HG02642 (cell line): ENCODE data around the gene SLC41A3.
"Not testable (repeated sequence)": the region's sequence is repeated elsewhere in the genome, so short reads cannot be mapped to it uniquely, and the experiment has no call there.

Experiments used
- ATAC-seq: cut with Tn5 transposase; IDR thresholded peaks from one replicate; pipeline ENCODE4 v1.9.1; 2021; ENCODE audit warnings: mild to moderate bottlenecking; ENCODE audit not compliant: unreplicated experiment, poor library complexity

Gene SLC41A3

GRCh38 chr3:126056681-126057500, 27.0 kb downstream of the SLC41A3 start:
- no peak for ATAC-seq

DNA sequence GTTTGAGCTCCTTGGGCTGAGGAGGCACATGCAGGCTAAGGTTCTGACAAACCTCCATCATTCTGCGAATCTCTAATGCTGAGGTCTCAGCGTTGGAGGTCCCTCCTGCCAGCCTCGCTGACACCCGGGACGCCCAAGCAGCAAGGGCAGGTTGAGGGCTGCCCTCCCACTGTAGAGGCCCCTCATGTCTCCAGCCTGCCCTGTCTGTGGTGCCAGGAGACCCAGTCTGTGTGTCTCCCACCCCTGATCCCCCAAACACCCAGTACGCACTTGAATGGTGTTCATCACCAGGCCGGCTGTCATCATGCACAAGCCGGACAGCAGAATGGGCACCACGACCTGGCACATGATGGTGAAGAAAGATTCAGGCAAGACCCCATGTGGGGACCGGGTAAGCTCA, 27.8 kb downstream of the SLC41A3 start:
- no peak for ATAC-seq

- no peak for ATAC-seq
Observed at GRCh38 chr3:126054870-126055269, 29.1 kb downstream of the SLC41A3 start.

- no peak for ATAC-seq
Observed at GRCh38 chr3:126053949-126054569, 29.9 kb downstream of the SLC41A3 start.

GRCh38 chr3:126053513-126053912, 30.4 kb downstream of the SLC41A3 start:
- no peak for ATAC-seq

DNA sequence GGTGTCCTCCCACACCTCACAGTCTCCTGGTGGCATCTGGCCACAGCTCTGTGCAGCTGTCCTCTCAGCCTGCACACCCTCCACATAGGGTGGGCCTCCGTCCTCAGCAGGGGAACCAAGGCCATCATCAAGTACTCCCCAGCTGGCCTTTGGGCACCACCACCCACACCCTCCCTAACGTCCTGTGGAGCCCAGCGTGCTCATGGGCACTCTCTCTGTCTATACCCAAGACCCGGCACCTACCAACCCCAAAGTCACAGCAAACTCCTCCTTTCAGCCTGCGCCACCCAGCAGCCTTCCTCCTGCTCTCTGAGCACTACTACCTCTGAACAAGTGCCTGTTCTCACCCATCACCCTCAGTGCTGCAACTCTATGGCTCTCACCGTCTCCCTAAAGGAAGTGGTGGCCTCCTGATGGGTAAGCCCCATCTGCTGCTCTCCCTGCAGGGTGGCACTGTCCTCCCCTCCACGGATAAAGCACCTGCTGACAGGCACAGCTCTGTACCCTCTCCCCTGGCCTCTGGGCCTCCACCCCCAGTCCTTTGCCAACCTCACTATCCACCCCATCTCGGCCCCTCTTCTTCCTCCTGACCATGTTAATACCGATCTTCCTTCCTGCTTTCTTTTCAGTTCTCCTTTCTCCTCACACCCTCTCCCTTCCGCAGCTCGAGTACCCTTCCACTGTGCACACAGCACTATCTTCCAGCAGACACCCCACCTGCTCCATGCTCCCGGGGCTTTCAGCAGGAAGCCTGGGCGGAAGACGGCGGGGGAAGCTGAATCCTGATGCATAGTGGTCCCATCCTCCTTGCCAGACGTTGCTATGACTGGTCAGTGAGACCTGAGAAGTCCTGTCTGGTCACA, 31.5 kb downstream of the SLC41A3 start:
- ATAC-seq: peak; percentile 69

GRCh38 chr3:126051741-126052140, 32.2 kb downstream of the SLC41A3 start:
- ATAC-seq: no peak

- ATAC-seq: no peak
Observed at GRCh38 chr3:126051234-126051633, 32.7 kb downstream of the SLC41A3 start.

GRCh38 chr3:126050626-126051025, 33.3 kb downstream of the SLC41A3 start:
- no peak for ATAC-seq

- no peak for ATAC-seq
Observed at GRCh38 chr3:126050050-126050392, 33.9 kb downstream of the SLC41A3 start.

- no peak for ATAC-seq
Observed at GRCh38 chr3:126049289-126050049, 34.5 kb downstream of the SLC41A3 start.

- ATAC-seq: no peak
Observed at GRCh38 chr3:126040386-126040785, 43.5 kb downstream of the SLC41A3 start.

DNA sequence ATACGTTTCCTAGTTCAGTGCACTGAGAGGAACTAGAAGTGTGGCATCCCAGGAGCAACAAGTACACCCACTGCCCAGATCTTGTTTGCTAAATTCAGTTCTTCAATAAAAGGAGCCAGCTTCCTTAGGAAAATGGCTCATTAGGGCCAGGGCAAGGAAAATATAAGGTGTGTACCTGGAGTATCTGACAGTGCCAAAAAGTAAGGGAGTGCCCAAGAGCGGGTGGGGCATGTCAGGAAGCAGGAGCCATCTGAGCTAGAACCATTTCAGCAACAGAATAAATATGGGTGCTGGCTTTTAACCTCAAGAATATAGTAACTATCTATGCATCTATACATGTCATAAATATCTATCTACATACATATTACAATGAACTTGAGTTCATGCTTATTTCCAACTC, 44.1 kb downstream of the SLC41A3 start:
- ATAC-seq: no peak

DNA sequence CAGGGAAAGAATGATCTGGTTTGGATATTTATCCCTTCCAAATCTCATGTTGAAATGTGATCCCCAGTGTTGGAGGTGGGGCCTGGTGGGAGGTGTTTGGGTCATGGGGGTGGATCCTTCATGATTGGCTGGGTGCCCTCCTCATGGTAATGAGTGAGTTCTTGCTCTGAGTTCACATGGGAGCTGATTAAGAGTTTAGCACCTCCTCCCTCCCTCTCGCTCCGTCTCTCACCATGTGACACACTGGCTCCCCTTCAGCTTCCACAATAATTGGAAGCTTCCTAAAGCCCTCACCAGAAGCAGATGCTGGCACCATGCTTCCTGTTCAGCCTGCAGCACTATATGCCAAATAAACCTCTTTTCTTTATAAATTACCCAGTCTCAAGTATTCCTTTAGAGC, 45.1 kb downstream of the SLC41A3 start:
- not testable (repeated sequence) for ATAC-seq

- ATAC-seq: no peak
Observed at GRCh38 chr3:126036056-126036549, 47.8 kb downstream of the SLC41A3 start.

- ATAC-seq: no peak
Observed at GRCh38 chr3:126035362-126036050, 48.4 kb downstream of the SLC41A3 start.

- ATAC-seq: no peak
Observed at GRCh38 chr3:126034481-126035361, 49.2 kb downstream of the SLC41A3 start.

DNA sequence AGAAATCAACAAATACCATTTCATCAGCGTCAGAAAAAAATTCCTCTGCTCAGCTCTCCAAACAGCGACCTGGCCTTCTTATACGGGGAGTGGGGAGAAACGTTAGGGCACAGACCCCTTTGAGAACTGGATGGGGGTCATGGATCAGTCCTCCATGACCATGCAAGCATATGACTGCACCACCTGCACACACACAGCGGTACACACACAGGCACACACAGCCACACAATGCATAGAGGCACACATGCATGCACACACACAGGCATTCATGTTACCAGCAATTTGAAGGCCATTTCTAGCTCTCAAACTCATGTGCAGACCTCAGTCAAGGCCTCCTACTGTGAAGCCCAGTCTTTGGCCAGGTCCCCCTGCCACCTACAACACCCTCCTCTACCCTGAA, 50.2 kb downstream of the SLC41A3 start:
- ATAC-seq: no peak
